ENCODE results near the gene JUNB.
A peak's percentile ranks its signal among the peaks of the same experiment; 100 is the strongest.

- TF ChIP-seq POLR2AphosphoS5 (IDR thresholded peaks at IDR 0.05; ENCODE audit: insufficient read depth in 1 of 2, low read depth in 1 of 2) (peak; percentile 53 to 76), POLR2A (IDR thresholded peaks at IDR 0.05) (no peak)
- TF ChIP-seq, protein P1, sequence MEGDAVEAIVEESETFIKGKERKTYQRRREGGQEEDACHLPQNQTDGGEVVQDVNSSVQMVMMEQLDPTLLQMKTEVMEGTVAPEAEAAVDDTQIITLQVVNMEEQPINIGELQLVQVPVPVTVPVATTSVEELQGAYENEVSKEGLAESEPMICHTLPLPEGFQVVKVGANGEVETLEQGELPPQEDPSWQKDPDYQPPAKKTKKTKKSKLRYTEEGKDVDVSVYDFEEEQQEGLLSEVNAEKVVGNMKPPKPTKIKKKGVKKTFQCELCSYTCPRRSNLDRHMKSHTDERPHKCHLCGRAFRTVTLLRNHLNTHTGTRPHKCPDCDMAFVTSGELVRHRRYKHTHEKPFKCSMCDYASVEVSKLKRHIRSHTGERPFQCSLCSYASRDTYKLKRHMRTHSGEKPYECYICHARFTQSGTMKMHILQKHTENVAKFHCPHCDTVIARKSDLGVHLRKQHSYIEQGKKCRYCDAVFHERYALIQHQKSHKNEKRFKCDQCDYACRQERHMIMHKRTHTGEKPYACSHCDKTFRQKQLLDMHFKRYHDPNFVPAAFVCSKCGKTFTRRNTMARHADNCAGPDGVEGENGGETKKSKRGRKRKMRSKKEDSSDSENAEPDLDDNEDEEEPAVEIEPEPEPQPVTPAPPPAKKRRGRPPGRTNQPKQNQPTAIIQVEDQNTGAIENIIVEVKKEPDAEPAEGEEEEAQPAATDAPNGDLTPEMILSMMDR (IDR thresholded peaks at IDR 0.05), result peak; percentile 81 to 98 (median 96)
Observed at GRCh38 chr19:12777217-12778016, 13.9 kb upstream of the JUNB start.
